HG02852 (cell line): ENCODE results near the gene ACAA2.
"Not testable (repeated sequence)": the region's sequence is repeated elsewhere in the genome, so short reads cannot be mapped to it uniquely, and the experiment has no call there.

Experiments
- ATAC-seq: cut with Tn5 transposase; IDR thresholded peaks from one replicate; pipeline ENCODE4 v1.9.1; 2021; ENCODE audit warnings: mild to moderate bottlenecking, moderate library complexity; ENCODE audit not compliant: unreplicated experiment

The ACAA2 gene

GRCh38 chr18:49813069-49813318, 339 bp downstream of the ACAA2 start:
- ATAC-seq: peak; percentile 30

- no peak for ATAC-seq
Observed at GRCh38 chr18:49812286-49813068, 856 bp downstream of the ACAA2 start.

GRCh38 chr18:49811151-49811938, 2.0 kb downstream of the ACAA2 start:
- ATAC-seq: no peak

- ATAC-seq: not testable (repeated sequence)
Observed at GRCh38 chr18:49808553-49809191, 4.7 kb downstream of the ACAA2 start.

GRCh38 chr18:49804096-49804495, 9.2 kb downstream of the ACAA2 start:
- no peak for ATAC-seq

GRCh38 chr18:49802623-49803022, 10.7 kb downstream of the ACAA2 start:
- ATAC-seq: no peak

- ATAC-seq: not testable (repeated sequence)
Observed at GRCh38 chr18:49800491-49800890, 12.8 kb downstream of the ACAA2 start.

- not testable (repeated sequence) for ATAC-seq
Observed at GRCh38 chr18:49799806-49800205, 13.5 kb downstream of the ACAA2 start.

- no peak for ATAC-seq
Observed at GRCh38 chr18:49798001-49798400, 15.3 kb downstream of the ACAA2 start.

GRCh38 chr18:49795612-49796552, 17.5 kb downstream of the ACAA2 start:
- no peak for ATAC-seq

- no peak for ATAC-seq
Observed at GRCh38 chr18:49794743-49795142, 18.6 kb downstream of the ACAA2 start.

GRCh38 chr18:49789560-49790134, 23.7 kb downstream of the ACAA2 start:
- not testable (repeated sequence) for ATAC-seq

- ATAC-seq: no peak
Observed at GRCh38 chr18:49788327-49788898, 24.9 kb downstream of the ACAA2 start.

- no peak for ATAC-seq
Observed at GRCh38 chr18:49786019-49786720, 27.2 kb downstream of the ACAA2 start.

GRCh38 chr18:49784427-49785185, 28.7 kb downstream of the ACAA2 start:
- no peak for ATAC-seq

GRCh38 chr18:49783631-49784030, 29.7 kb downstream of the ACAA2 start:
- ATAC-seq: not testable (repeated sequence)

GRCh38 chr18:49778826-49779465, 34.4 kb downstream of the ACAA2 start:
- no peak for ATAC-seq

GRCh38 chr18:49769047-49769728, 44.1 kb downstream of the ACAA2 start:
- ATAC-seq: no peak
